NCI-H69 (cell line): ENCODE data around the gene KCNK13.
"Not testable (repeated sequence)": the region's sequence is repeated elsewhere in the genome, so short reads cannot be mapped to it uniquely, and the experiment has no call there.

Experiments used
- DNase-seq: peaks from one replicate; lab custom pipeline; 2025; lab: John Stamatoyannopoulos, UW

The KCNK13 gene

DNA sequence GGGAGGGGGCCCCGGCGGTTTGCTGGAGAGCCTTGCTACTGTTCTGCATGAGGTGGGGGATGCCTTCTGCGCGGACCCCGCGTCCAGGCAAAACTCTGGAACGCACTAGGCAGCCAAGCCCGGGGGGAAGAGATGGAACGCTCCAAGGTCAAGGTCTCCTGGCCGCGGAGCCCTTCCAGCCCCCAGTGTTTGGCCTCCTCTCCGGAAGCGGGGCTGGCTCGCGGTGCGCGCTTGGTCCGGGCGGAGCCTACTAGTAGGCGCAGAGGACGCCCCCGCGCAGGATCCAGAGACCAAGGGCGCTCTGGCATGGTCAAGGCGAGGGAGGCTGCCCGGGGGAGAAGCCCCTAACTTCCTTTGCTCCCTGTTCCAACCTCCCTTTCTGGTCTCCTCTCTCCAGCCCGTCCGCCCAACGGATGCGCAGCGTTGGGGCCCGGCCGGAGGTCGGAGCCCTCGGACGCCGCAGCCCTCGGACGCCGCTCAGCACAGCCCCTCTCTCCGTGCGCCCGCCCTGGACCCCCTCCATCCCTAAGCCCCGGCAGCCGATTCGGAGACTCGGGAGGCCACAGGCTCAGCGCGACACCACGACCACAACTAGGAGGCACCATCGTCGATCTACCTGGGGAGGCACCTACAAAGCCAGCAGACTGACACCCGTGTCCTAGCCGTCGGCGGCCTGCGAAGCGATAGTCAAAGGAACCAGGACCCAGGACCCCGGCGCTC is 669 bp upstream of the KCNK13 start:
- DNase-seq = peak; percentile 80

- DNase-seq = peak; percentile 98
Observed at GRCh38 chr14:90062127-90062794, 467 bp downstream of the KCNK13 start.

- peak; percentile 47 for DNase-seq
Observed at GRCh38 chr14:90062822-90063539, 1.2 kb downstream of the KCNK13 start.

DNA sequence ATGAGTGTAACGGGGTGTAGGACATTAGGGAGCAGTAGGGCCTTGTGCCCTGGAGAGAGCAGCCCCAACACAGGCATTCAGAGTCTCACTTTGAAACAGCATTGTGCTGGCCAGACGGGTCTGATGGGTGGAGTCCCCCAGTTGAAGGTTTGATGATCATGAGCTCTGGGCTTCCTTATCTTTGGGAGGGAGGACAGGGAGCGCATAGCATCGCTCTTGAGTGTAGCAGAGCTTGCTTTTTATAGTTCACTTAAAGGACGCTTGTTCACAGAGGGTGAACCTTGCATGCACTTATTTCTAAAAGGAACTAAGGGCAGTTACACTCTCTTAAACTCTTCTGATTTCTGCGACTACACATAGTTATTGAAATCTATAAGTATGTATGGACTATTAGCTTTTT is 10.6 kb downstream of the KCNK13 start:
- DNase-seq = no peak

DNA sequence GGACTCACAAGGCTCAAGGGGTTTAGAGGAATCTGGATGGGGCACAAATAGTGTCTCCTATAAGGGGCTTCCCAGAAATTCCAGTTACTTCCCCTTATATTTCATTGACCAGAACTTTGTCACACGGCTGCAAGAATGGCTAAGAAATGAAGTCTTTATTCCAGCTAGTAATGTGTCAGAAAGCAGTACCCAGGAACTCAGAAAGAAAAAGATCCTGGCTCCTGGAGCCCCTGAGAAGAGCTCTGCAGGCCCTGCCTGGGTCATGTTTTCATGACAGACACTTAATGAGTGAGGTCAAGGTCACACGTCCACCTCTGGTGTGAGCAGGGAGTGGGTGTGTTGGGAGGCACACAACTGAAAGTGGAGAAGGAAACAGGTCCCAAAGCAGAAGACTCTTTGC is 17.8 kb downstream of the KCNK13 start:
- DNase-seq = no peak

- DNase-seq = no peak
Observed at GRCh38 chr14:90087433-90087832, 25.6 kb downstream of the KCNK13 start.

DNA sequence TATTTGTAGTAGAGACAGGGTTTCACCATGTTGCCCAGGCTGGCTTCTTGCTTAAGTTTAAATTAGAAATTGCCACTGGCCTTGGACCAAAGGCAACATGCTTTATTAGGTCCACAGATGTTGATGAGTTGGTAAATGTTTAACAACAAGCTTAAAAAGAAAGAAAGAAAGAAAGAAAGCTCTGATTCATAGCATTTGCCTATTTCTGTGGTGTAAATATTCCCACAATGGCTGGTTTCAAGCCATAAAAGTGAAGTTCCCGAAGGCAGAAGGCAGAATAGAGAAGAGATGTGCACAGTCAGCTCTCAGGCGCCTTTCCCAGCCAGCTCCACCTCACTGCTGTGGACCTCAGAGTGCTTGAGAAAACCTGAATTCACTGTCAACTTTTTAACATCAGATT is 26.4 kb downstream of the KCNK13 start:
- no peak for DNase-seq

GRCh38 chr14:90089486-90089885 is 27.7 kb downstream of the KCNK13 start:
- not testable (repeated sequence) for DNase-seq

DNA sequence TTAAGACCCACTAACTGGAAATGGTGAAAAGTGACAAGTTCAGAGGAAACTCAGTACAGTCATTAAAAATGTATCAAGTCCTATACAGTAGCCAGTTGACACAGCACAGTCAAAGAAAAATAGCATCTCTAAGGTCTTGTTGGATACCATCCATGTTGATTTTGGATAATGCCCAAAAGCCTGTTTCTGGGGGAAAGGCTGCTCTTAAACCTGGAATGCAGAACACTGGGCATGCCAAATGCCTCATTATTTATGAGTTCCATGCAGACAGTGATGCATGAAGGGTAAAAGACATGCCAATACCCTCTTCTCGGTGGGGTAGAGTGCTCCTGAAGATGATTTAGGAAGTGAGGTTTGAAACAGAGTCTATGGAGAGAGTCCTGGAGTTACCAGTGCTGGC is 29.6 kb downstream of the KCNK13 start:
- DNase-seq = peak; percentile 81

DNA sequence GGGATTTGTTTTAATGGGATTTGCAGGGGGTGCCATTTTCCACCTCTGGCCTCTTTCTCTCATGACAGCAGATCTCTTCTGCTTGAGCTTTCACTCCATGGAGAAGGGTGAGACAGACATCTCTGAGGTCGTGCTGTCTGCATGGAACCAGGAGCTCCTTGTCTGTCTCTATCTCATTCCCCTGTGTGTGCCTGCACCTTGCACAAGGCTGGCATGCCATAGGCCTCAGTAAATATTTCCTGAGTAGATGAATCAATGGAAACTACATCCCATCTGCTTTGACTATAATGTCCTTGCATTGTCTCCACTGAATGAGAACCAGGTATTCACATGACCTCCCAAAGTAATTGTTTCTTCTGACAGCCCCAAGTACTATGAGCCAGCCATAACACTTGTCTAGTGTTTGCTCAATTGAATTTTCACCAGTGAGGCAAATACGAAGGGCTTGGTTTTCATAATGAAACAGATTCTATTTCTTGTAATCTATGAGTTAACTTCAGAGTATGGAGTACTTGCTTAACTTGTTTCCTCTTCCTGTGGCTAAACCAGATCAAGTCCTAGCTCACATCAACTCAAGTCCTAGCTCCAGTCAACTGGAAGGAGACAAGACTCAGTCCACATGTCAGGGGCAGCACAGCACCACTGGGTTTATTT is 32.3 kb downstream of the KCNK13 start:
- DNase-seq = peak; percentile 83

DNA sequence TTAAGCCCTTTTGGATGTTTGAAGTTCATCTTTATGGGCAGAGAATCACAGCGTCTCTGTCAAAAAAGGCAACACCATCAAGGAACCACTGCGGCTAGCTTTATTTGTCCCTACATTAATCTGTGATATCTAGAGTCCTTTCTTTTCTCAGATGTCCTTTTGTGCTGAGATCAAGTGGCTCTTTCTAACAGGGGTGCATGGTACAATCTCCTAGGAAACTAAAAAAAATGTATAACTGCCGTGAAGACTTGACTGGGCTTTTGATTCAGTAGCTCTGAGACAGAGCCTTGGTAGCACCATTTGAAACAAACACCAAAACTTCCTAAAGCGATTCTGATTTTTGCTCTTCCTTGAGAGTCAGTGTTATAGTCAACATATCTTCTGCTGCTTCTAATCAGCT is 33.3 kb downstream of the KCNK13 start:
- DNase-seq = no peak

GRCh38 chr14:90096566-90096965 is 34.8 kb downstream of the KCNK13 start:
- no peak for DNase-seq

DNA sequence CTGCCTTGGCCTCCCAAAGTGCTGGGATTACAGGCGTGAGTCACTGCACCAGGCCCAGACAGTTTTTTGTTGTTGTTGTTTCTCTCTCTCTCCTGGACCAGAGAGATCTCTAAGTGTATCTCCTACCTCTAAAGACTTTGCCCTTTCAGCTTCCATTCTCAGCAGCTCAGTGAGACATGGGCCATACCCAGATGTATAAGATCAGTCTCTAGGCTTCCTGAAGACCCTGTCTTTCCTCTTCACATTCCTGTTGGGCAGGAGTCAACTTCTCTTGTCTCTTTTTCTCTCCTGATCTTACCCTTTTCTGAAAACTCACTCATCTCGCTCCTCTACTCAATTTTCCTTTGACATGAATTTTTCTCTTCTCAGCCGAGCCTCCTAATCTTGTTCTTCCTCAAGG is 42.0 kb downstream of the KCNK13 start:
- no peak for DNase-seq

- peak; percentile 18 for DNase-seq
Observed at GRCh38 chr14:90105756-90106155, 44.0 kb downstream of the KCNK13 start.

- DNase-seq = no peak
Observed at GRCh38 chr14:90107789-90108188, 46.0 kb downstream of the KCNK13 start.

DNA sequence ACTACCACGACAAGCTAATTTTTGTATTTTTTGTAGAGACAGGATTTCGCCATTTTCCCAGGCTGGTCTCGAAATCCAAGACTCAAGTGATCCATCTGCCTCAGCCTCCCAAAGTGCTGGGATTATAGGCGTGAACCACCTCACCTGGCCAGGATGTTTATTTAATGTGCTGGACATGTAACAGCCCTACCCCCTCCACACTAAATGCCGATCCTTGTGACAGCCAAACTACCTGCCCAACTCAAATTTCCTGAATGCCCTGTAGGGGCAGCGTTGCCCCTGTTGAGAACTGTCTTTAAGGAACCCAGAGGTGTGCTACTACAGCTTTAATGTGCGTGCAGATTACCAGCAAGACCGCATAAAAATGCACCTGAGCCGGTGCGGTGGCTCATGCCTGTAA is 48.1 kb downstream of the KCNK13 start:
- peak; percentile 71 for DNase-seq

DNA sequence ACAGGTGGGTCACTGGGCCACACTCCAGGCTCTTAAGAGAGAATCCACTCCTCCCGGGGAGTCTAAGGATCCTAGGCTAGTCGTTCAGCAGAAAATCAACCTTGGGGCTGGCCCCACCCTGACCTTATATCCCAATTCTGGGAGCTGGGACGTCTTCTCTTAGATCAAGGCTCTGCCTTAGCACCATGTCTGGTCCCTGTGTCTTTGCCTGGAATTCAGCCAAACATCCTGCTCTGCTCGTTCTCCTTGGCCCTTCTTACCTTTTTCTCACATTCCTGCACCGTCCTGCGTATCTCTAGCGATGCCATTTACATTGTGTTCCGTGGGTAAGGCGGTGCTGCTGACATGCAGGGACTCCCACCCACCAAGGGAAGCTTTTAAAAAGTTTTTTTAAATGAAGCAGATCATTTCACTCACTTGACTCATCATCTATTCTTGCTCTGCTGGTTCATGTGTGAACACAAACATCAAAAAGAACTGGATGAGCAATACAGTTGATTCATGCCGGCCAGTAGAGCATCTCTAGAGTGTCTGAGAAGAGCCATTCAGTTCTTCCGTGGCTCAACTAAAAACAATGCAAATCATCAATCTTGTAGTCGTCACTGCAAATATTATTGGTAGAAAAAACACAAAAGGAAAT is 50.2 kb downstream of the KCNK13 start:
- no peak for DNase-seq

GRCh38 chr14:90114554-90114953 is 52.8 kb downstream of the KCNK13 start:
- DNase-seq = peak; percentile 89

- no peak for DNase-seq
Observed at GRCh38 chr14:90115780-90116179, 54.0 kb downstream of the KCNK13 start.

DNA sequence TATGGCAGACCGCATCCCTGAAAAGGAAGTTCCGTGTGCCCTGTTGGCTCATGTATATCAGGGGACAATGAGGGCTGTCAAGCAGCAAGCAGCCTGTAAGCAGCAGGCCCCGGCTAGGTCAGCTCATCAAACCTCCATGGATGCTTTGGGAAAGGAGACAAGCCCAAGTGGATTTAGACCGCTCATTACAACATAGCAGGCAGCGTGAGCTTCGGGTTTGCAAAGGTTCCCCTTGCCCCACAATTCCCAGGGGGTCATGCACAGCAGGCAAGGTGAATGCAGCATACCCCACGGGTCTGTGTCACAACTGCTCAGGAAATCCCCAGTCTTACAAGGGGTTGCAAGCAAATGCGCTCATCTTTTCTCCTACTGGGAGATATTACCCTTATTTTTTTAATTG is 54.6 kb downstream of the KCNK13 start:
- DNase-seq = no peak

DNA sequence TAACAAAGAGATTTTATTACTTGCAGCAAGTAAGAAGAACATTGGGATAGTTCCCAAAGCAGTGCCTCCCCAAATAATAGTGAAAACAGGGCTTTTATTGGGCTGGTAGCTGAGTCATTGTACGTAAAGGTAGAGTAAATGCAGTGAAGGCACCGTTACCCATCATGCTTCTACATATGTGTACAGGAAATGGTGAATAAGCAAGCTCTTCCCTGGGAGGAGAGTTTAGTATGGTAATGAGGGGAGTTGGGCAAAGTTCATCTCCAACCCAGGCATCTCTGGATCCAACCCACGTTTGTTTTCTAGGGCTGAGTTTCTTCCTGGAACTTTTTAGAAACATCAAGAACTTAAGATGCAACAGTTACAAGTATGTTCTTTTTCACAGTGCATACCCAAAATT is 56.2 kb downstream of the KCNK13 start:
- DNase-seq = no peak

GRCh38 chr14:90126260-90126659 is 64.5 kb downstream of the KCNK13 start:
- DNase-seq = no peak
